ENCODE results near the gene NUDT21.

DNA sequence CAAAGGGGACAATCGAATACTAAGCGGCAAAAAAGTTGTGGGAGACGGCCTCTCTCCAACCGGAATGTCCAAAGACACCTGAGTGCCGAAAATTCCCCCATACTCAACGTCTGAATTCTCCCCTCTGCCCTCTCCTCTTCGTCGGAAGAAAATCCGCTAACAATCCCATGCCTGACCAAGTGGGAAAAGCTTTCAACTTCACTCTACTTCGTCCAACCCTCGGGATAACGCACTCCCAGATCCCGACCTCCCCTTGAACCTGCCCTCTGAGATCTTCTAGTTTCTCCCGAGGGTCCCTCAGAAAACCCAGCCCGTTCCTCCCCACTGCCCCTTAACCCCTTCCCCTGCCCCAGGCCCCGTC lies 26.7 kb downstream of the NUDT21 start:
- TF ChIP-seq, protein P1, sequence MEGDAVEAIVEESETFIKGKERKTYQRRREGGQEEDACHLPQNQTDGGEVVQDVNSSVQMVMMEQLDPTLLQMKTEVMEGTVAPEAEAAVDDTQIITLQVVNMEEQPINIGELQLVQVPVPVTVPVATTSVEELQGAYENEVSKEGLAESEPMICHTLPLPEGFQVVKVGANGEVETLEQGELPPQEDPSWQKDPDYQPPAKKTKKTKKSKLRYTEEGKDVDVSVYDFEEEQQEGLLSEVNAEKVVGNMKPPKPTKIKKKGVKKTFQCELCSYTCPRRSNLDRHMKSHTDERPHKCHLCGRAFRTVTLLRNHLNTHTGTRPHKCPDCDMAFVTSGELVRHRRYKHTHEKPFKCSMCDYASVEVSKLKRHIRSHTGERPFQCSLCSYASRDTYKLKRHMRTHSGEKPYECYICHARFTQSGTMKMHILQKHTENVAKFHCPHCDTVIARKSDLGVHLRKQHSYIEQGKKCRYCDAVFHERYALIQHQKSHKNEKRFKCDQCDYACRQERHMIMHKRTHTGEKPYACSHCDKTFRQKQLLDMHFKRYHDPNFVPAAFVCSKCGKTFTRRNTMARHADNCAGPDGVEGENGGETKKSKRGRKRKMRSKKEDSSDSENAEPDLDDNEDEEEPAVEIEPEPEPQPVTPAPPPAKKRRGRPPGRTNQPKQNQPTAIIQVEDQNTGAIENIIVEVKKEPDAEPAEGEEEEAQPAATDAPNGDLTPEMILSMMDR (IDR thresholded peaks at IDR 0.05) = no peak
- no peak for TF ChIP-seq POLR2A (IDR thresholded peaks at IDR 0.05)
